PFSK-1 (cell line): Measurements from ENCODE around the gene PTP4A2.

ENCODE experiments used
- POLR2AphosphoS5 ChIP-seq: IDR thresholded peaks from 2 replicates; pipeline ENCODE4 v1.6.1; 2012; ENCODE audit warnings: low read depth, mild to moderate bottlenecking, control low read depth, low read length, moderate library complexity
- TAF1 ChIP-seq: IDR thresholded peaks from 2 replicates; pipeline ENCODE4 v1.6.1; 2012; ENCODE audit warnings: low read length, control low read depth, borderline replicate concordance; ENCODE audit not compliant: insufficient read depth
- TF ChIP-seq, protein P1 (sequence below), 2 experiments: IDR thresholded peaks; 2 replicates each; pipeline versions ENCODE4 v1.6.1 to v1.8.0; 2011 to 2012; ENCODE audit warnings: low read depth in 2 of 2, low read length in 2 of 2, control low read depth in 1 of 2, inconsistent platforms in 1 of 2, mild to moderate bottlenecking in 1 of 2, moderate library complexity in 1 of 2; ENCODE audit not compliant: insufficient read depth in 1 of 2

DNA sequence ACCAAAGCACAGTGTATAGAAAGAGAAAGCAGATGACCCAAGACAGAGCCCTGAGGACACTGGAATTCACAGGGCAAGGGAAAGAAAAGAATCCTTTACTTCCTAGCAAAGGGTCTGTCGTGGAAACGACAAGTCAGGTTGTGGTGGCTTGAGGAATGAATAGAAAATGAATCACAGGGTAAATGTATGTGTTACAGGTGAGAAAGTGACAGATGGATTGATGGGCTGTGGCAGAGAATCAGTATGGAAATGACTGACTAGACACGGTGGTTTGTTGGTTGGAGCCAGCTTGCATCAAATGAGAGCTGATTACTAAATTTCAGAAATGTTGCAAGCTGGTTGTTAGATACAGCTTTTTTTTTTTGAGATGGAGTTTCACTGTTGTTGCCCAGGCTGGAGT, 46.9 kb downstream of the PTP4A2 start:
- TF ChIP-seq TAF1: no peak
- TF ChIP-seq POLR2AphosphoS5: no peak
- TF ChIP-seq, protein P1, sequence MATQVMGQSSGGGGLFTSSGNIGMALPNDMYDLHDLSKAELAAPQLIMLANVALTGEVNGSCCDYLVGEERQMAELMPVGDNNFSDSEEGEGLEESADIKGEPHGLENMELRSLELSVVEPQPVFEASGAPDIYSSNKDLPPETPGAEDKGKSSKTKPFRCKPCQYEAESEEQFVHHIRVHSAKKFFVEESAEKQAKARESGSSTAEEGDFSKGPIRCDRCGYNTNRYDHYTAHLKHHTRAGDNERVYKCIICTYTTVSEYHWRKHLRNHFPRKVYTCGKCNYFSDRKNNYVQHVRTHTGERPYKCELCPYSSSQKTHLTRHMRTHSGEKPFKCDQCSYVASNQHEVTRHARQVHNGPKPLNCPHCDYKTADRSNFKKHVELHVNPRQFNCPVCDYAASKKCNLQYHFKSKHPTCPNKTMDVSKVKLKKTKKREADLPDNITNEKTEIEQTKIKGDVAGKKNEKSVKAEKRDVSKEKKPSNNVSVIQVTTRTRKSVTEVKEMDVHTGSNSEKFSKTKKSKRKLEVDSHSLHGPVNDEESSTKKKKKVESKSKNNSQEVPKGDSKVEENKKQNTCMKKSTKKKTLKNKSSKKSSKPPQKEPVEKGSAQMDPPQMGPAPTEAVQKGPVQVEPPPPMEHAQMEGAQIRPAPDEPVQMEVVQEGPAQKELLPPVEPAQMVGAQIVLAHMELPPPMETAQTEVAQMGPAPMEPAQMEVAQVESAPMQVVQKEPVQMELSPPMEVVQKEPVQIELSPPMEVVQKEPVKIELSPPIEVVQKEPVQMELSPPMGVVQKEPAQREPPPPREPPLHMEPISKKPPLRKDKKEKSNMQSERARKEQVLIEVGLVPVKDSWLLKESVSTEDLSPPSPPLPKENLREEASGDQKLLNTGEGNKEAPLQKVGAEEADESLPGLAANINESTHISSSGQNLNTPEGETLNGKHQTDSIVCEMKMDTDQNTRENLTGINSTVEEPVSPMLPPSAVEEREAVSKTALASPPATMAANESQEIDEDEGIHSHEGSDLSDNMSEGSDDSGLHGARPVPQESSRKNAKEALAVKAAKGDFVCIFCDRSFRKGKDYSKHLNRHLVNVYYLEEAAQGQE (IDR thresholded peaks at IDR 0.05; ENCODE audit: insufficient read depth in 1 of 2, low read depth in 2 of 2, low read length in 2 of 2): no peak
